Endothelial cell of umbilical vein (primary cell): Measurements from ENCODE around the gene YWHAQ. TPM values are rescaled to one million over a fixed set of nuclear protein-coding genes. Genes with fewer than 3 reads are reported as not detected.

Experiments
- BruUV-seq: library from RNA; stranded (reverse); fragments of 400-500 nt; replicated peaks from 2 replicates; lab custom pipeline; 2021; lab: Mats Ljungman, UMichigan
- CTCF ChIA-PET: fragments of 300-600, 350-600 bp; sonication (Branson Sonifier 250); formaldehyde crosslinking; loops from one replicate; lab custom pipeline; 2021; ENCODE audit warnings: antibody characterized with exemption, inconsistent platforms; lab: Charles Lee
- POLR2A ChIA-PET: fragments of 300-600, 350-600 bp; sonication (Branson Sonifier 250); formaldehyde crosslinking; loops from one replicate; lab custom pipeline; 2021; ENCODE audit warnings: antibody characterized with exemption, inconsistent platforms; lab: Charles Lee
- DNase-seq: peaks from one replicate; pipeline ENCODE4 v3.0.0-alpha.2; 2011; ENCODE audit warnings: low read depth, low spot score
- FAIRE-seq: peaks from 2 replicates; lab custom pipeline; 2011; peaks lifted over from hg19 to GRCh38; lab: Jason Lieb, UNC
- H2AFZ ChIP-seq: 2 replicates; pipeline ENCODE4 v1.6.0; 2012; ENCODE audit warnings: low read depth, low read length, control low read depth, inconsistent platforms
- H3K27ac ChIP-seq: 2 replicates; pipeline ENCODE4 v1.5.1; 2011; ENCODE audit warnings: low read depth, mild to moderate bottlenecking, control low read depth, low read length, moderate library complexity; ENCODE audit not compliant: insufficient read depth
- H3K27me3 ChIP-seq, 2 experiments: 2 replicates each; pipeline versions ENCODE4 v1.6.0 to v1.6.1; 2011; ENCODE audit warnings: low read length in 2 of 2, mixed read lengths in 1 of 2; ENCODE audit not compliant: control insufficient read depth in 2 of 2, insufficient read depth in 2 of 2
- H3K36me3 ChIP-seq, 2 experiments: 2 replicates in 1 of 2; 3 replicates in 1 of 2; pipeline ENCODE4 v1.5.1; 2011; ENCODE audit warnings: low read length in 2 of 2, mild to moderate bottlenecking in 1 of 2, moderate library complexity in 1 of 2; ENCODE audit not compliant: control insufficient read depth in 2 of 2, insufficient read depth in 2 of 2; ENCODE audit errors: extremely low read depth in 1 of 2
- H3K4me1 ChIP-seq: 3 replicates; pipeline ENCODE4 v1.5.1; 2011; ENCODE audit warnings: mild to moderate bottlenecking, low read length; ENCODE audit not compliant: control insufficient read depth, insufficient read depth; ENCODE audit errors: extremely low read depth
- H3K4me2 ChIP-seq: 2 replicates; pipeline ENCODE4 v1.6.1; 2011; ENCODE audit warnings: low read length, control low read depth, mixed read lengths; ENCODE audit not compliant: insufficient read depth
- H3K4me3 ChIP-seq, 3 experiments: fragments of 200-600 bp in 1 of 3; sonication (generic), shearing (Covaris generic) in 1 of 3; replicated peaks in 1 of 3; 2 replicates each; pipeline ENCODE4 v1.5.1; 2011 to 2016; ENCODE audit warnings: control low read depth in 3 of 3, low read length in 3 of 3, mild to moderate bottlenecking in 2 of 3, inconsistent platforms in 1 of 3, low read depth in 1 of 3, moderate library complexity in 1 of 3; ENCODE audit not compliant: insufficient read depth in 1 of 3
- H3K79me2 ChIP-seq: 2 replicates; pipeline ENCODE4 v1.6.0; 2012; ENCODE audit warnings: low read length, inconsistent platforms; ENCODE audit not compliant: control insufficient read depth, insufficient read depth
- H3K9ac ChIP-seq: replicated peaks from 2 replicates; pipeline ENCODE3; 2011; ENCODE audit warnings: low read length, control low read depth; ENCODE audit not compliant: insufficient read depth; ENCODE audit errors: extremely low read depth
- H3K9me1 ChIP-seq: replicated peaks from 3 replicates; pipeline ENCODE4 v1.6.0; 2011; ENCODE audit warnings: mild to moderate bottlenecking, low read length; ENCODE audit not compliant: control insufficient read depth, insufficient read depth; ENCODE audit errors: extremely low read depth
- H3K9me3 ChIP-seq: replicated peaks from 2 replicates; pipeline ENCODE4 v1.5.1; 2012; ENCODE audit warnings: low read length, inconsistent platforms; ENCODE audit not compliant: control insufficient read depth, insufficient read depth
- H4K20me1 ChIP-seq: replicated peaks from 2 replicates; pipeline ENCODE3; 2011; ENCODE audit warnings: mild to moderate bottlenecking, low read length; ENCODE audit not compliant: control insufficient read depth, insufficient read depth; ENCODE audit errors: extremely low read depth
- CTCF ChIP-seq, 2 donors: IDR thresholded peaks; 1 replicate in 1 of 2; 2 replicates in 1 of 2; pipeline ENCODE4 v1.5.1; 2011; ENCODE audit warnings: low read length in 2 of 2, mild to moderate bottlenecking in 2 of 2, moderate library complexity in 2 of 2, control low read depth in 1 of 2, inconsistent platforms in 1 of 2, low read depth in 1 of 2; ENCODE audit not compliant: insufficient read depth in 1 of 2; ENCODE audit errors: extremely low read depth in 1 of 2
- EZH2 ChIP-seq: IDR thresholded peaks from 2 replicates; pipeline ENCODE4 v1.6.1; 2012; ENCODE audit warnings: borderline replicate concordance, low read depth, mild to moderate bottlenecking, moderate library complexity, low read length, inconsistent platforms; ENCODE audit not compliant: severe bottlenecking
- FOS ChIP-seq: IDR thresholded peaks from 2 replicates; pipeline ENCODE4 v1.6.1; 2011; ENCODE audit warnings: mild to moderate bottlenecking, low read length, moderate library complexity, borderline replicate concordance; ENCODE audit not compliant: insufficient read depth
- GATA2 ChIP-seq: IDR thresholded peaks from 2 replicates; pipeline ENCODE4 v1.7.0; 2011; ENCODE audit warnings: low read depth, mild to moderate bottlenecking, moderate library complexity, mixed read lengths, low read length; ENCODE audit not compliant: insufficient read length, insufficient read depth
- JUN ChIP-seq: IDR thresholded peaks from 2 replicates; pipeline ENCODE4 v1.6.1; 2011; ENCODE audit warnings: borderline replicate concordance, low read depth; ENCODE audit not compliant: insufficient read length, insufficient read depth
- MAX ChIP-seq: IDR thresholded peaks from 2 replicates; pipeline ENCODE4 v1.6.1; 2011; ENCODE audit not compliant: insufficient read depth, insufficient read length
- MYC ChIP-seq: IDR thresholded peaks from one replicate; pipeline ENCODE4 v1.6.1; 2011; ENCODE audit warnings: mild to moderate bottlenecking, low read depth, low read length
- POLR2A ChIP-seq: IDR thresholded peaks from 2 replicates; pipeline ENCODE4 v1.6.1; 2012; ENCODE audit warnings: low read depth, mild to moderate bottlenecking, control low read depth, low read length
- POLR2AphosphoS5 ChIP-seq: IDR thresholded peaks from 2 replicates; pipeline ENCODE4 v1.6.1; 2012; ENCODE audit warnings: low read depth, mild to moderate bottlenecking, control low read depth, low read length, moderate library complexity; ENCODE audit not compliant: insufficient read depth
- dilution Hi-C: fragments of 300-500 bp; cut with MboI; formaldehyde crosslinking; loops from one replicate; pipeline ENCODE4 v1.15.0; 2019; ENCODE audit warnings: low sequenced_read_pairs; ENCODE audit not compliant: extremely low pct_ligation_motif_present
- intact Hi-C: fragments of 100-400 bp; cut with micrococcal nuclease; formaldehyde crosslinking; loops from one replicate; pipeline ENCODE4 v1.10.0; 2022
- polyA plus RNA-seq, 4 experiments: library from polyadenylated mRNA; depleted of rRNA in 3 of 4; stranded (reverse) in 3 of 4; unstranded in 1 of 4; fragments of >200 nt; gene quantifications; 2 replicates each; pipeline versions ENCODE4 v1.2.1 to v1.2.3, GENCODE V29; 2011 to 2012; ENCODE audit warnings: missing spikeins in 1 of 4
- total RNA-seq: library from RNA; stranded (reverse); gene quantifications from 2 replicates; pipeline ENCODE4 v1.2.3, GENCODE V29; 2021

YWHAQ gene
- total and polyA plus RNA-seq, 2 donors (not counting 3 experiments of a cell fraction or from before 2014, with no cell fraction given): 217 to 456 TPM

GRCh38 chr2:9639740-9640343, 9.0 kb upstream of the YWHAQ start:
- H3K9me1 ChIP-seq: no peaks in the 10 kb centered on the region
- no peaks in the 10 kb centered on the region for H3K79me2 ChIP-seq
- FAIRE-seq (no peak), DNase-seq (no peak)
- no peak overlapping the region for H2AFZ ChIP-seq
- H3K9ac ChIP-seq: no peak overlapping the region
- peaks cover 0 to 2% of the 10 kb centered on the region in 2 experiments for H3K27me3 ChIP-seq
- no peaks in the 10 kb centered on the region for H4K20me1 ChIP-seq
- BruUV-seq: no TSS peak
- H3K4me1 ChIP-seq: peaks cover 19% of the 10 kb centered on the region
- ChIA-PET CTCF (interaction anchor here (3.1 kb wide), 1 partner anchor 130 kb away, joined by 17 read pairs; no protein-coding TSS in a partner anchor), POLR2A (interaction anchor here (1.3 kb wide), 1 partner anchor 10 kb away, joined by 3 read pairs; no protein-coding TSS in a partner anchor)
- no peaks in the 10 kb centered on the region for H3K9me3 ChIP-seq
- dilution Hi-C loops: no loop called here
- no peak overlapping the region for H3K27ac ChIP-seq
- H3K4me2 ChIP-seq: no peak overlapping the region
- H3K4me3 ChIP-seq: no peak overlapping the region
- H3K36me3 ChIP-seq: no peaks in the 10 kb centered on the region
- TF ChIP-seq POLR2AphosphoS5: no peak
- no peak for TF ChIP-seq MYC
- TF ChIP-seq FOS: no peak
- no peak for TF ChIP-seq CTCF (IDR thresholded peaks at IDR 0.05; ENCODE audit: extremely low read depth in 1 of 2, insufficient read depth in 1 of 2, low read depth in 1 of 2, low read length in 2 of 2)
- no peak for TF ChIP-seq JUN
- no peak for TF ChIP-seq POLR2A
- no peak for TF ChIP-seq GATA2
- TF ChIP-seq MAX: no peak
- TF ChIP-seq EZH2: no peak
- intact Hi-C loops: loop anchor here (2.0 to 10.0 kb wide), 2 partner anchors 15 to 405 kb away; partner anchors contain the start of gene KLF11
